OCI-M1 (cell line): ENCODE results near the gene CNN3.

Experiments used
- DNase-seq: peaks from one replicate; lab custom pipeline; 2025; lab: John Stamatoyannopoulos, UW

Gene CNN3

DNA sequence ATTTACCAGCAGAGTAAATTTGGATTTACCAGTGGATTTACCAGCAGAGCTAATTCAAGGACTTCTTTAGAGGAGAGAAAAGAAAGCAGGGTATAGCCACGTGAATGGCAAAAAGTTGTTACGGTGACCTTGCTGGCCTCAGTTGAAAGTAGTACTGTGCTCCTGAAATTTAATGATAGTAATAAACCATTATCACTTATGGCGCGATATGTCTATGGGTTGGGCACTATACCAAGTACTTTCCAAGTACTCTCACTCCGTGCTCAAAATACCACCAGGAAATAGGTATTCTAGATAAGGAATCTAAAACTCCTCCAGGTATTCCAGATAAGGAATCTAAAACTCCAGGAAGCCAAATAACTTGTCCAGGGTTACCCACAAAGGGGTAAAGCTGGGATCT, 70.9 kb downstream of the CNN3 start:
- DNase-seq, result no peak

- DNase-seq, result no peak
Observed at GRCh38 chr1:94855307-94855700, 71.6 kb downstream of the CNN3 start.

- DNase-seq, result peak; percentile 91
Observed at GRCh38 chr1:94854458-94855306, 72.2 kb downstream of the CNN3 start.

DNA sequence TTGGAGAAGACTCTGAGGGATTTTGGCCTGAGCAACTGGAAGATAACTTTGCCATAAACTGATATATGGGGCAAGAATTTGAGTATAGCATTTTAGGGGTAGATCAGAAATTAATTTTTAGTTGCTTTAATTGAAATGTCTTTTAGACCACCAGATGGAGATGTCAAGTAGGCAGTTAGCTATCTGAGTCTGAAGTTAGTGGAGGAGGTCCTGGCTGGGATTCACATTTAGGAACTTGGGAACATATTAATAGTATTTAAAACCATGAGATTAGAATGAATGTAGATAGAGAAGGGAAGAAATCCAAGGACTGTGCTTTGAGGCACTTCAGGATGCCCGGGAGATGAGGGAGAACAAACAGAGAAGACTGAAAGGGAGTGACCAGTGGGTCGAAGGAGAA, 74.1 kb downstream of the CNN3 start:
- DNase-seq, result no peak

GRCh38 chr1:94851571-94851970, 75.3 kb downstream of the CNN3 start:
- no peak for DNase-seq
